ENCODE results near the gene CLCN2.

The CLCN2 gene

GRCh38 chr3:184322731-184323487, 38.5 kb downstream of the CLCN2 start:
- Histone ChIP-seq H3K27me3 (replicated peaks; ENCODE audit: insufficient read depth, low read length) (no peaks in the 10 kb centered on the region), H3K9me3 (replicated peaks; ENCODE audit: insufficient read depth, low read length) (no peaks in the 10 kb centered on the region), H3K36me3 (replicated peaks; ENCODE audit: insufficient read depth, low read length) (peaks cover 83% of the 10 kb centered on the region), H3K4me1 (ENCODE audit: low read length) (no peaks in the 10 kb centered on the region), H3F3A (ENCODE audit: insufficient read depth, low read length) (no peaks in the 10 kb centered on the region), H3K27ac (ENCODE audit: low read length) (no peak overlapping the region), H3K4me3 (ENCODE audit: low read length) (no peak overlapping the region), H4K20me1 (ENCODE audit: insufficient read depth, low read length) (peaks cover 34% of the 10 kb centered on the region), H3K79me2 (ENCODE audit: low read length) (peaks cover 99% of the 10 kb centered on the region), H3K9ac (ENCODE audit: low read length) (no peak overlapping the region), H3K4me2 (ENCODE audit: low read depth, low read length) (no peak overlapping the region), H3K9me2 (replicated peaks; ENCODE audit: insufficient read depth, low read length) (no peaks in the 10 kb centered on the region), H2AFZ (ENCODE audit: low read length) (no peak overlapping the region)
- DNase-seq: no peak
- TF ChIP-seq CTCF (IDR thresholded peaks at IDR 0.05; ENCODE audit: low read length) (no peak), EZH2 (optimal IDR thresholded peaks at IDR 0.05; ENCODE audit: low read depth, low read length) (no peak), EZH2phosphoT487 (IDR thresholded peaks at IDR 0.05; ENCODE audit: low read length) (no peak)

GRCh38 chr3:184321666-184322065, 39.7 kb downstream of the CLCN2 start:
- TF ChIP-seq EZH2 (optimal IDR thresholded peaks at IDR 0.05; ENCODE audit: low read depth, low read length): no peak
- H3K27ac ChIP-seq (ENCODE audit: low read length): no peak overlapping the region
- H3K9me3 ChIP-seq (replicated peaks; ENCODE audit: insufficient read depth, low read length): no peaks in the 10 kb centered on the region
- H3K4me2 ChIP-seq (ENCODE audit: low read depth, low read length): no peak overlapping the region
- H2AFZ ChIP-seq (ENCODE audit: low read length): no peak overlapping the region
- no peak for DNase-seq
- H3K4me1 ChIP-seq (ENCODE audit: low read length): no peaks in the 10 kb centered on the region
- H3K9ac ChIP-seq (ENCODE audit: low read length): no peak overlapping the region
- peaks cover 71% of the 10 kb centered on the region for H3K36me3 ChIP-seq (replicated peaks; ENCODE audit: insufficient read depth, low read length)
- H3F3A ChIP-seq (ENCODE audit: insufficient read depth, low read length): no peaks in the 10 kb centered on the region
- H4K20me1 ChIP-seq (ENCODE audit: insufficient read depth, low read length): peaks cover 46% of the 10 kb centered on the region
- no peak overlapping the region for H3K4me3 ChIP-seq (ENCODE audit: low read length)
- no peaks in the 10 kb centered on the region for H3K9me2 ChIP-seq (replicated peaks; ENCODE audit: insufficient read depth, low read length)
- H3K79me2 ChIP-seq (ENCODE audit: low read length): peaks cover 99% of the 10 kb centered on the region
- H3K27me3 ChIP-seq (replicated peaks; ENCODE audit: insufficient read depth, low read length): no peaks in the 10 kb centered on the region

GRCh38 chr3:184320104-184320445, 41.3 kb downstream of the CLCN2 start:
- no peak overlapping the region for H3K4me2 ChIP-seq (ENCODE audit: low read depth, low read length)
- H3K9me2 ChIP-seq (replicated peaks; ENCODE audit: insufficient read depth, low read length): no peaks in the 10 kb centered on the region
- peaks cover 56% of the 10 kb centered on the region for H3K36me3 ChIP-seq (replicated peaks; ENCODE audit: insufficient read depth, low read length)
- H4K20me1 ChIP-seq (ENCODE audit: insufficient read depth, low read length): peaks cover 55% of the 10 kb centered on the region
- H3K9me3 ChIP-seq (replicated peaks; ENCODE audit: insufficient read depth, low read length): no peaks in the 10 kb centered on the region
- H3K4me1 ChIP-seq (ENCODE audit: low read length): peaks cover 9% of the 10 kb centered on the region; the same call in 1 of the 2 replicates
- H3K27ac ChIP-seq (ENCODE audit: low read length): no peak overlapping the region
- TF ChIP-seq EZH2 (optimal IDR thresholded peaks at IDR 0.05; ENCODE audit: low read depth, low read length) (no peak), EZH2phosphoT487 (IDR thresholded peaks at IDR 0.05; ENCODE audit: low read length) (no peak), CTCF (IDR thresholded peaks at IDR 0.05; ENCODE audit: low read length) (no peak)
- peaks cover 99% of the 10 kb centered on the region for H3K79me2 ChIP-seq (ENCODE audit: low read length)
- no peak for DNase-seq
- H3K27me3 ChIP-seq (replicated peaks; ENCODE audit: insufficient read depth, low read length): no peaks in the 10 kb centered on the region
- H3K4me3 ChIP-seq (ENCODE audit: low read length): no peak overlapping the region
- no peak overlapping the region for H3K9ac ChIP-seq (ENCODE audit: low read length)
- no peaks in the 10 kb centered on the region for H3F3A ChIP-seq (ENCODE audit: insufficient read depth, low read length)
- no peak overlapping the region for H2AFZ ChIP-seq (ENCODE audit: low read length)

- H3K36me3 ChIP-seq (replicated peaks; ENCODE audit: insufficient read depth, low read length): peaks cover 29% of the 10 kb centered on the region
- H3K27me3 ChIP-seq (replicated peaks; ENCODE audit: insufficient read depth, low read length): no peaks in the 10 kb centered on the region
- no peaks in the 10 kb centered on the region for H3K9me2 ChIP-seq (replicated peaks; ENCODE audit: insufficient read depth, low read length)
- DNase-seq: no peak
- TF ChIP-seq CTCF (IDR thresholded peaks at IDR 0.05; ENCODE audit: low read length) (no peak), EZH2 (optimal IDR thresholded peaks at IDR 0.05; ENCODE audit: low read depth, low read length) (no peak), EZH2phosphoT487 (IDR thresholded peaks at IDR 0.05; ENCODE audit: low read length) (no peak)
- peaks cover 55% of the 10 kb centered on the region for H4K20me1 ChIP-seq (ENCODE audit: insufficient read depth, low read length)
- no peak overlapping the region for H3K9ac ChIP-seq (ENCODE audit: low read length)
- no peak overlapping the region for H2AFZ ChIP-seq (ENCODE audit: low read length)
- H3F3A ChIP-seq (ENCODE audit: insufficient read depth, low read length): no peaks in the 10 kb centered on the region; the same call in 1 of the 2 replicates
- no peak overlapping the region for H3K27ac ChIP-seq (ENCODE audit: low read length)
- H3K79me2 ChIP-seq (ENCODE audit: low read length): peaks cover 76% of the 10 kb centered on the region
- H3K4me3 ChIP-seq (ENCODE audit: low read length): 0 out of 2 replicates have a peak overlapping the region, but pooled peaks have one; percentile 95
- H3K4me1 ChIP-seq (ENCODE audit: low read length): peaks cover 9% of the 10 kb centered on the region; the same call in 1 of the 2 replicates
- H3K4me2 ChIP-seq (ENCODE audit: low read depth, low read length): peak overlapping the region; percentile 77; the same call in 1 of the 2 replicates
- no peaks in the 10 kb centered on the region for H3K9me3 ChIP-seq (replicated peaks; ENCODE audit: insufficient read depth, low read length)
Observed at GRCh38 chr3:184317201-184317600, 44.2 kb downstream of the CLCN2 start.
